HG02870 (cell line): ENCODE results near the gene NFIC.
"Not testable (repeated sequence)": the region's sequence is repeated elsewhere in the genome, so short reads cannot be mapped to it uniquely, and the experiment has no call there.

Experiments used
- ATAC-seq: cut with Tn5 transposase; IDR thresholded peaks from one replicate; pipeline ENCODE4 v1.9.1; 2021; ENCODE audit warnings: mild to moderate bottlenecking, moderate library complexity; ENCODE audit not compliant: unreplicated experiment

Gene NFIC

GRCh38 chr19:3336680-3337523 lies 29.5 kb upstream of the NFIC start:
- ATAC-seq, result no peak

DNA sequence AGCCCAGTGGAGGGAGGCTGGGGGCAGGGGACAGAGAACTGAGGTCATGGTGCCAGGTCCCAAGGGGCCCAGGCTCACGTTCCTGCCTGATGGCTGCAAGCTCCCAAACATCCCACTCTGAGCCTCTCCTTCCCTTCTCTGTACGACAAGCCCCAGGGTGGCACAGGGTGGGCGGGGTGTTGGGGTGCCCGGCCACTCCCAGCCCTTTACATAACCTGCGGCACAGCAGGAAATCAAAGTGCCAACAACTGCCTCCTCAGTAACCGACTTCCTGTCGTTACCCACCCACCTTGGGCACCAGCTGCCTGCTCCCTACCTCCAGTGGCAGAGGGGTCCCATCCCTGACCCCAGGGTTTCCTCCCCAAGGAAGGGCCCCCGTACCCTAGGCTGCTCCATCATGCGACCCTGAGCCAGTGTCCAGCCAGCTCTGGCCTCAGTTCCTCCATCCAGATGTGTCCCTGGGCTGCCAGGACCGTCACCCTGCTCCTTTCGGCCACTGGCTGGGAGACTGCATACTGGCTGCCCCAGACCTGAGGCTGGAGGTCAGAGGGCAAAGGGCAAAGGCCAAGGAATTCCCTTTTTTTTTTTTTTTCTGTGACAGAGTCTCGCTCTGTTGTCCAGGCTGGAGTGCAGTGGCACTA lies 27.7 kb upstream of the NFIC start:
- no peak for ATAC-seq

DNA sequence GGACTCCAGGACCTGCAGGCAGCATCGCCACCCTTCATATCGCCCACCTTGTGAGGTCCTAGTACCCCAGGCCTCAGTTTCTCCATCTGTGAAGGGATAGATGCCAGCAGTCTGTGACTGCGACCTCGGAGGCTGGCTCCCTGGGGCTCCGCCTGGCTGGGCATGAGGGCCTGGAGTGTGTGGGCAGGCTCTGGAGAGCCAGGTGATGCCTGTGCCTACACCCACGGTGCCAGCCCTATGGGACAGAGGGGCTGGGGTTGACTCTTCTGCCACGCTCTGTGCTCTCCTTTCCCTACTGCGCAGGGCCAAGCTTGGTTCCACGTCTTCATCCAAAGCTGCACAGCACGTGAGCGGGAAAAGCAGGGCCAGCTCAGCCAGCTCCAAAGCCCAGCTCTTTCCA lies 26.0 kb upstream of the NFIC start:
- no peak for ATAC-seq

DNA sequence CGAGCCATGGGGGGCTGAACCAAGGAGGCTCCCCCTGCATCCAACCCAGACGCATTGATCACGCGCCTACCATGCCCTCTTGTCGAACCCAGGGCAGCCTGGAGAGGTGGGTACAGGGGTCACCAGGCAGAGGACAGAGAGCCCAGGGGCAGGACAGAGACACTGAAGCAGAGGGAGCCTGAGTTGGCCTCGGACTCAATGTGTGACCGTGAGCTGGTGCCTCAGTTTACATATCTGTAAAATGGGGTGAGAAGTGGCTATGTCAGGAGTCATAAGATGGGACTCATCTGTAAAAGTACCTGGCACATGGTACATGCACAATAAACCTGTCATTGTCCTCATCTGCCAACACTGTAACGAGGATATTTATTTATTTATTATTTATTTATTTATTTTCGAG lies 24.1 kb upstream of the NFIC start:
- ATAC-seq, result no peak

DNA sequence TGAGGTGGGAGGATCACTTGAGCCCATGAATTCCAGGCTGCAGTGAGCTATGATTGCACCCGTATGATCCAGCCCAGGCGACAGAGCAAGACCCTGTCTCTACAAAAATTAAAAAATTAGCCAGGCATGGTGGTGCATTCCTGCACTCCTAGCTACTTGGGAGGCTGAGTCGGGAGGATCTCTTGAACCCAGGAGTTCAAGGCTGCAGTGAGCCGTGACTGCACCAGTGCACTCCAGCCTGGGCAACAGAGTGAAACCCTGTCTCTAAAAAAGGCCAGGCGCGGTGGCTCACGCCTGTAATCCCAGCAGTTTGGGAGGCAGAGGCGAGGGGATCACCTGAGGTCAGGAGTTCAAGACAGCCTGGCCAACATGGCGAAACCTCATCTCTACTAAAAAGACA lies 23.4 kb upstream of the NFIC start:
- ATAC-seq, result not testable (repeated sequence)

DNA sequence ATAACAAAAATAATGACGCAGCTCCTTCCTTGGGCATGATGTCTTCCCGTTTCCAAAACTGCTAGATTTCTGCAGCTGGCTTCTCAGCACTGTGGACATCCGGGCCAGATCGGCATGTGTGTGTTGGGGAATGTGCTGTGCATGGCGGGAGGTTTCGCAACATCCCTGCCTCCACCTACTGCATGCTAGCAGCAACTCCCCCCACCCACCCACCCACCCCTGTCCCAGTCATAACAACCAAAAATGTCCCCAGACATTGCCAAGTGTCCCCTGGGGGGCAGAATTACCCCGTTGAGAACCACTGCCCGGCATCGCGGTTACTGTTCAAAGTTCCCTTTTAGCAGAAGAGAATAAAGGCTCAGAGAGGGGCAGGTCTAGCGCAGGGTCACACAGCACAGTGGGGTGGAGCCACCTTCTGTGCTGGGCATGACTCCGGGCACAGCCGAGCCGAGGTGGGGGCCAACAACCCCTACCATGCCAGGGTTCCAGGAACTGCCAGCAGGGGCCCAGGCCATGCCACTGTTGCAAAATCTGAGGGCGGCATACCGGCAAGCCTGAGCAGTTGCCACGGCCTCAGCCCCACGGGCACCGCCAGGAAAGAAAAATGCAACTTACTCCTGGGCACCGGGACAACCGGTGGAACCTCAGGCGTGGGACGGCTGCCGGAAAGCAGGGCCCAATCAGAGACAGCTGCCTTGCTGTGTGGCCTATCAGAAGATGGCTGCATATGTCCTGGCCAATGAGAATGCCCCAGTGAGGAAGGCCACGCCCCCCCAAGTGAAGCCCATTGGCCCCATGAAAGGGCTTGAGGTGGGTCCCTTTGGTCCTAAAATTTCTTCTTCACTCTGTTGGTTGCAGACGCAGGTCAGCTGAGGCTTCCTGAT lies 22.5 kb upstream of the NFIC start:
- no peak for ATAC-seq

DNA sequence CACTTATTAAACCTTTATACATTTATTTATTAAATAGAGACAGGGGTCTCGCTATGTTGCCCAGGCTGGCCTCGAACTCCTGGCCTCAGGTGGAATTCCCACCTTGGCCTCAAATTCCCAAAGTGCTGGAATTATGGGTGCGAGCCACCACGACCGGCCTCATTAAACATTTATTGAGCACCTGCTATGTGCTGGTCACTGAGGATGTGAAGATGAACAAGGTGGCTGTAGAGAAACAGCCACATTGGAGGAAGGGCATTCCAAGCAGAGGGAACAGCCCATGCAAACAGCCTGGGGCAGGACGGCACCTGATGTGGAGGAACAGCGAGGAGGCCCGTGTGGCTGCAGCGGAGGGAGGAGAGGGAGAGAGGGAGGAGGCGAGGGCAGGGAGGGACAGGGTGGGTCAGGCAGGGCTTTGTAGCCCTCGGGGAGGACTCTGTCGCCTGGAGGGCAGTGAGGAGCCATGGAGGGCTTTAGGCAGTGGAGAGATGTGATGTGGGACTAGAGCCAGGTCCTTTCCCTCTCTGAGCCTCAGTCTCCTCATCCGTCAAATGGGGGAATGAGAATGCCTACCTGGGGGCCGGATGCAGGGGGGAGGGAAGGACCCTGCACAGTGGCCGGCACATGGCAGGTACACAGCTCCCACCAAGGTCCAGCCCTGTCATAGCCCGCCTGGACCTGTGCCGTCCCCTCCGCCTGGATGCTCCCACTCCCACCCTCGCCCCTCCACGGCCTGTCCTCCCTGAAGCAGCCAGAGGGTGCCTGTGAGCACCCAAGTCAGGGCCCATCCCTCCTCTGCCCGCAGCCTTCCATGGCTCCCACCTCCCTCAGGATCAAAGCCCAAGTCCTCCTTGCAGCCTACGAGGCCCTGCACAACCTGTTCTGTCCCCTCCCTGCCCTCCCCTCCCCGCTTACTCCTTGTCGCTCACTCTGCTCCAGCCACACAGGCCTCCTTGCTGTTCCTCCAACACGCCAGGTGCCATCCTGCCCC lies 21.5 kb upstream of the NFIC start:
- ATAC-seq, result no peak

DNA sequence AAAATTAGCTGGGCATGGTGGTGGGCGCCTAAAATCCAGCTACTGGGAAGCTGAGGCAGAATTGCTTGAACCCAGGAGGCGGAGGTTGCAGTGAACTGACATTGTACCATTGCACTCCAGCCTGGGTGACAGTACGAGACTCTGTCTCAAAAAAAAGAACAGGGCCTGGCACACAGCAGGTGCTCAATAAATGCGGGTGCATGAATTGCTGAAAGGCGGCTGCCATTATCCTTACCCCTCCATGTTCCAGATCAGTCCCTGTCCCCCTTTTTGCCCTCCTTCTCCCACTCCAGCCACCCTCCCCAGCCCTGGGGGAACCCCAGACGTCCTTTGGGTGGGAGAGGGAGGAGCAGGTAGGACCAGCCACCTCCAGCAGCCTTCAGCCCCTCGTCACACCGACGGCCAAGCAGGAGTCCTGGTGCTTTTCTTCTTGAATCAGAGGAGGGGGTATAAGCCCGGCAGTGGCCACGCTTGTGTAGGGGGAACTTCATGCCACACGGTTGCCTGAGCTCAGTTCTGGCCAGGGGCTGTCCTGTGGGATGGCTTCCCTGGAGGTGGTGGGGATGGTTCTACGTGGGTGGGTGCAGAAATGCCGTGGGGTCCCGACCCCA lies 20.4 kb upstream of the NFIC start:
- no peak for ATAC-seq

- ATAC-seq, result no peak
Measured at GRCh38 chr19:3346677-3347353, 19.6 kb upstream of the NFIC start.

DNA sequence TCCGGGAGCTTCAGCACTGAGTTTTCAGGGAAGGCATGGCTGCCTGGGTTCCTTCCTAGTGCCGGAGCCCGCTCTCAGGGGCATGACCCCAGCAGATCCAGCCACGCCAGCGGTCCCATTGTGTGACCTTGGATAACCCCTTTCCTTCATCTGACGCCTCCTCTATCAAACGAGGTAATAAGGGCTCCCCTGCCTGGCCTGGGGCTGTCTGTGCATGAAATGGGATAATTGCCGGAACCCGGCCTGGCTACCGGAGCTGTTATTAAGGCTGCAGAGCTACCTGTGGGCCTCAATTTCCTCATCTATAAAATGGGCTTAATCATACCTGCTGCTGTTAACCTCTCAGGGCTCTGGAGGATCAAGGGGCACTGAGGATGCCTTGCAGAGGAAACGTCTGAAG lies 18.3 kb upstream of the NFIC start:
- no peak for ATAC-seq

DNA sequence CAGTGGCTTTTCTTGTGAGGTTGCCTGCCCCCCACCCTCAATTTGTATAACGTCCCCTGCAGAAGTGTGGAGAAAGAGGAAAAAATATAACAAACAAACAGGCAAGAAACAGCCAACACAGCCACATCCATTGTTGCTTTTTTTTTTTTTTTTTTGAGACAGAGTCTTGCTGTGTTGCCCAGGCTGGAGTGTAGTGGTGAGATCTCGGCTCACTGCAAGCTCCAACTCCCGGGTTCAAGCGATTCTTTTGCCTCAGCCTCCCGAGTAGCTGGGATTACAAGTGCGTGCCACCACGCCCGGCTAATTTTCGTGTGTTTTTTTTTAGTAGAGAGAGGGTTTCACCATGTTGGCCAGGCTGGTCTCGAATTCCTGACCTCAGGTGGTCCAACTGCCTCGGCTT lies 17.9 kb upstream of the NFIC start:
- not testable (repeated sequence) for ATAC-seq

GRCh38 chr19:3350014-3350663 lies 16.2 kb upstream of the NFIC start:
- no peak for ATAC-seq

DNA sequence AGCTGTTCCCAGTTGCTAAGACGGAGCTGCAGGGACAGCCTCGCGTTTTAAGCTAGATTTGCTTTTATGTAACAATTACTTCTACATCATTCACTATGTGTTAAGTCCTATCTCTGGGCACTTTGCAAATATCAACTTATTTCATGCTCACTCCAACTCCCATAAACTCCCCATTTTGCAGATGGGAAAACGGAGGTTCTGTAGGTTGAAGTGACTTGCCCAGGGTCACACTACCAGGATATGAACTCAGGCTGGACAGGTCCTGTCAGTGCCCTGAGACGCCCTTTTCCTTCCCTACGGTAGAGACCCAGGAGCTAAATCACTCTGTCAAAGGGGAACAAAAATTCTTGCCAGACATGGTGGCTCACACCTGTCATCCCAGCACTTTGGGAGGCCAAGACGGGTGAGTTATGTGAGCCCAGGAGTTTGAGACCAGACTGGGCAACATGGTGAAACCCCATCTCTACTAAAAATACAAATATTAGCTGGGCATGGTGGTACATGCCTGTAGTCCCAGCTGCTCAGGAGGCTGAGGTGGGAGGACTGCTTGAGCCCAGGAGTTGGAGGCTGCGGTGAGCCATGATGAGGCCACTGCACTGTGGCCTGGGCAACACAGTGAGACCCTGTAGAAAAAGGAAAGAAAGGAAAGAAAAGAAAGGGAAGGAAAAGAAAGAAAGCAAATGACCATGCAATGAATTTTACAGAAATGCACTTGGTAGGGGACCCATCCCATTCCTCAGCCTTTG lies 14.5 kb upstream of the NFIC start:
- ATAC-seq, result no peak

DNA sequence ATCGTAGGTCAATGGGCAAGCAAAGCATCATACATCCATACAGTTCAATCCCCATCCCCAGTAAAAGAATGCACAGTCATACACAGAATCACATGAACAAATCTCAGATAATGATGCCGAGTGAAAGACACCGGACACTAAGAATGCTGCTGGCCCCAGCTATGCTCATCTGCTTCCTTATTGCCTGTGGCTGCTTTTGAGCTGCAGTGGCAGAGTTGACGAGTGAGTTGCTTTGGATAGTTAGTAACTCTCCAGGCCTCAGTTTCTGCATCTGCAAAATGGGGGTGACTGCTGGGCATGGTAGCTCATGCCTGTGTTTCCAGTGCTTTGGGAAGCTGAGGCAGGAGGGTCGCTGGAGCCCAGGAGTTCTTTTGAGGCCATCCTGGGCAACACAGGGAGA lies 12.9 kb upstream of the NFIC start:
- no peak for ATAC-seq

DNA sequence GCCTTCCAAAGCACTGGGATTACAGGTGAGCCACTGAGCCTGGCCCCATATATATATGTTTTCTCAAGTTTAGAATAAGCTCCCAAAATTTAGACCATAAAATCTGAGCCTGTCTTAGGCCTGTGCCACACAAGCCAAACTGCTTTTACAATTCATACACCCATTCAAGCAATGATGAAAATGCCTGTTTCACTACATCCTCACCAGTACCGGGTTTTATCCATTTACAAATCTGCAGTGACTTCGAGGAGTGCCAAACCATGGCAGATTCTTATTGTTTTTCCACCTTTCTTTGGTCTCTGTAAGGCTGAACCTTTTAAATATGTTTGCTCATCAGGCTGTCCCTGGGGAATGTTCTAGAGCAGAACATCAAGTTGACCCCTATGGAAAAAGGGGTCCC lies 9.6 kb upstream of the NFIC start:
- no peak for ATAC-seq

DNA sequence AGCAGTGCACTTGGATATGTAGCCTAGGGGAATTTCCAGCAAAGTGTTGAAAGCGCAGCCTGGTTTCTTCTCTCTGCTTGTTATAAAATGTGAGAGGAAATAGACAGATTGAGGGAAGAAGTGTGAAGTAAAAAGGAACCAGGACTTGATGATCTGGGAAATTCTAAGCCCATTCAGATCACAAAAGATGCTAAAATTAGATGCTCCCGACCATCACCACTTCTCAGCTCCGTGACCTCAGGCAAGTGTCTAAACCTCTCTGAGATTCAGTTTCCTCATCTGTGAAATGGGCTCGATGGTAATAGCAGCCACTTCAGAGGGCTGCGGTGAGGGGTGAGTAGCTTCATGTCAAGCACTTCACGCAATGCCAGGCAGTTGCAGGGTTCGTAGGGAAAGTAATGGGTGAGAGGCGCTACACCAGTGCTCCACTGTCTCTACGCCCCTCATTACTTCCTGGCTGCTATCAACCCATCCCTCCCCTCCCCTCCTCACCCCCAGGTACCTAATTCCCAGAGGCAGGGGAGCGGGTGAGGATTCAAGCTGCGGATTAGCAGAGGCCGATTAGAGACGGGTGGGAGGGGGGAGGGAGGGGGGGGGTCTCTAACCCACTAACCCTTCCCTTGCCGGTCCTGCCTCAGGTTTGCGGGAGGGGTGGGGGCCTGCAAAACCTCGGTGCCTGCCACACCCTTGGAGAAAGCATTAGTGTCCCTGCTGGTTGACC lies 9.0 kb upstream of the NFIC start:
- no peak for ATAC-seq

DNA sequence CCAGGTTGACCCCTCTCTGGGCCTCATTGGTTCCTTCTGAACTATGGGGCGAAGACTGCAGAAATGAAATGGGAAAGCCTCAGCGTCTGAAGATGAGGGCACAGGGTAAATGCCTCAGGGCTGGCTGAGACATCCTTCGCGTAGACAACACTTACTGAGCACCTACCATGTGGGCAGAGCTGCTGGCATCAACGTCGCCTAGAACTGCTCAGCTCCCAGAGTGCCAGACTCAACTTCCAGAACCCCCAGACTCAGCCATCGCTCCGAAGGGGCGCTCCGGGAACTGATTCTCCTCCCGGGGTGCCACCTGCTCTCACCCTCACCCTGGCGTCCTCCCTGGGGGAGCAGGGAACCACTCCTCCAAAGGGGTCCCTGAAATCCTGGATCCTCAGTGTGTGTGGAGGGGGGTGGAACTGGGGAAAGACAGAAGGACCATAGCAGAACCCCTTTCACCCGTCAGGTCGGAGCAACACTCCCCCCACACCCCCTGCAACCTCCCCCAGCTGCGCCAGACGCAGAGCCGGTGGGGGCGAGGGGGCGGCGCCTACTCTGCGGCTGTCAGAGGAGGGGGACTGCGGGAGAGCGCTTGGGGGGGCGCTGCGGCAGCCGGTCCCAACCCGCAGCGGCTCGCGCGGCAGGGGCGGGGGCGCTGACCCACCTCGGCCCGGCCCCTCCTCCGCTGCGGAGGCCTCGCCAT lies 8.2 kb upstream of the NFIC start:
- ATAC-seq, result no peak
